ENCODE results near the gene SH2D5. TPM values are rescaled to one million over a fixed set of nuclear protein-coding genes. Genes with fewer than 3 reads are reported as not detected.
"Not testable (repeated sequence)": the region's sequence is repeated elsewhere in the genome, so short reads cannot be mapped to it uniquely, and the experiment has no call there.

The SH2D5 gene
- total RNA-seq, 1 experiment from 2014 or later, result 3.5 TPM

DNA sequence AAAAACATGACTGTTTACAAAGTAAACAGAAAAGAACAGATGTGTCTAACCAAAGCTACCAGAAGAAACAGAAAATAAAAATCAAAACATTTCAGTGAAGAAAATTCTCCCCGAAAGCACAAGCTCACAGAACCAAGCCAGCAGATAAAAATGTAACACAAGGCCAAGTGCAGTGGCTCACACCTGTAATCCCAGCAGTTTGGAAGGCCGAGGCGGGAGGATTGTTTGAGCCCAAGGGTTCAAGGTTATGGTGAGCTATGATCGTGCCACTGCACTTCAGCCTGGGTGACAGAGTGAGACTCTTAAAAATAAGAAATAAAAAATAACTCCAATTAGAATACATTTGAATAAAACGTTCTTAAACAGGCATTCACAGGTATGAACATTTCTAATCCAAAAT is 52.2 kb downstream of the SH2D5 start:
- Mint-ChIP-seq H3K36me3 (ENCODE audit: insufficient read depth, unreplicated experiment) (no peaks in the 10 kb centered on the region), H3K27ac (ENCODE audit: unreplicated experiment) (no peak overlapping the region), H3K9me3 (ENCODE audit: unreplicated experiment) (no peaks in the 10 kb centered on the region), H3K4me1 (ENCODE audit: low read depth, unreplicated experiment) (no peaks in the 10 kb centered on the region), H3K4me3 (ENCODE audit: unreplicated experiment) (no peak overlapping the region), H3K27me3 (ENCODE audit: insufficient read depth, unreplicated experiment) (no peaks in the 10 kb centered on the region)
- no peaks in the 10 kb centered on the region for H3K27me3 ChIP-seq (replicated peaks; ENCODE audit: control insufficient read depth, insufficient read depth, low read length)
- ChIA-PET POLR2A (no interaction called here), CTCF (no interaction called here)
- no peaks in the 10 kb centered on the region for H3K36me3 ChIP-seq (ENCODE audit: control insufficient read depth, insufficient read depth, low read length)
- H3K4me1 ChIP-seq, result no peaks in the 10 kb centered on the region
- TF ChIP-seq CTCF (IDR thresholded peaks at IDR 0.05; ENCODE audit: insufficient read depth in 1 of 2, low read depth in 1 of 2, low read length in 1 of 2, severe bottlenecking in 1 of 2, unreplicated experiment in 1 of 2), result no peak
- BruUV-seq (replicated peaks), result no TSS peak
- no peaks in the 10 kb centered on the region for H3K9me3 ChIP-seq
- H3K4me3 ChIP-seq (ENCODE audit: low read depth, low read length), result no peak overlapping the region
- no peak for DNase-seq
- intact Hi-C loops (cut with micrococcal nuclease; ENCODE audit: unreplicated experiment), result no loop called here

GRCh38 chr1:20678599-20678998 is 53.9 kb downstream of the SH2D5 start:
- H3K4me1 Mint-ChIP-seq (ENCODE audit: low read depth, unreplicated experiment), result no peaks in the 10 kb centered on the region
- no TSS peak for BruUV-seq (replicated peaks)
- intact Hi-C loops (cut with micrococcal nuclease; ENCODE audit: unreplicated experiment), result no loop called here
- H3K27ac Mint-ChIP-seq (ENCODE audit: unreplicated experiment), result no peak overlapping the region
- Histone ChIP-seq H3K4me1 (no peaks in the 10 kb centered on the region), H3K27me3 (replicated peaks; ENCODE audit: control insufficient read depth, insufficient read depth, low read length) (no peaks in the 10 kb centered on the region), H3K4me3 (ENCODE audit: low read depth, low read length) (no peak overlapping the region), H3K36me3 (ENCODE audit: control insufficient read depth, insufficient read depth, low read length) (no peaks in the 10 kb centered on the region), H3K9me3 (no peaks in the 10 kb centered on the region)
- DNase-seq, result no peak
- no peaks in the 10 kb centered on the region for H3K9me3 Mint-ChIP-seq (ENCODE audit: unreplicated experiment)
- no peaks in the 10 kb centered on the region for H3K36me3 Mint-ChIP-seq (ENCODE audit: insufficient read depth, unreplicated experiment)
- H3K4me3 Mint-ChIP-seq (ENCODE audit: unreplicated experiment), result no peak overlapping the region
- CTCF ChIA-PET, result interaction anchor here (0.7 kb wide), 1 partner anchor 839 kb away, joined by 4 read pairs; no protein-coding TSS in a partner anchor
- TF ChIP-seq CTCF (IDR thresholded peaks at IDR 0.05; ENCODE audit: insufficient read depth in 1 of 2, low read depth in 1 of 2, low read length in 1 of 2, severe bottlenecking in 1 of 2, unreplicated experiment in 1 of 2), result no peak
- no peaks in the 10 kb centered on the region for H3K27me3 Mint-ChIP-seq (ENCODE audit: insufficient read depth, unreplicated experiment)
- POLR2A ChIA-PET, result no interaction called here

DNA sequence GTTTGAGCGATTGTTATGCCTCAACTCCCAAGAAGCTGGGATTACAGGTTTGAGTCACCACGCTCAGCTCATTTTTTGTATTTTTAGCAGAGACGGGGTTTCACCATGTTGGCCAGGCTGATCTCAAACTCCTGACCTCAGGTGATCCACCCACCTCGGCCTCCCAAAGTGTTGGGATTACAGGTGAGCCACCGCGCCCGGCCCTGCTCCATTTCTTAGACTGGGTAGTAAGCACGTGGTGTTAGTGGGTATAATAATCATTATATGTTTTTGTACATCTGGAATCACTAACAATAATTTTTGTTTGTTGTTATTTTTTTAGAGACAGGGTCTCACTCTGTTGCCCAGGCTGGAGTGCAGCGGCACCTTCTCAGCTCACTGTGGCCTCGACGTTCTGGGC is 58.9 kb downstream of the SH2D5 start:
- H3K4me3 ChIP-seq (ENCODE audit: low read depth, low read length); intact Hi-C loops (cut with micrococcal nuclease; ENCODE audit: unreplicated experiment); H3K4me1 Mint-ChIP-seq (ENCODE audit: low read depth, unreplicated experiment); H3K27me3 Mint-ChIP-seq (ENCODE audit: insufficient read depth, unreplicated experiment); DNase-seq; H3K27ac Mint-ChIP-seq (ENCODE audit: unreplicated experiment); H3K4me1 ChIP-seq; H3K36me3 Mint-ChIP-seq (ENCODE audit: insufficient read depth, unreplicated experiment); H3K9me3 ChIP-seq; BruUV-seq (replicated peaks); H3K27me3 ChIP-seq (replicated peaks; ENCODE audit: control insufficient read depth, insufficient read depth, low read length); POLR2A ChIA-PET; H3K4me3 Mint-ChIP-seq (ENCODE audit: unreplicated experiment); H3K36me3 ChIP-seq (ENCODE audit: control insufficient read depth, insufficient read depth, low read length); H3K9me3 Mint-ChIP-seq (ENCODE audit: unreplicated experiment); CTCF ChIA-PET: not testable (repeated sequence)

DNA sequence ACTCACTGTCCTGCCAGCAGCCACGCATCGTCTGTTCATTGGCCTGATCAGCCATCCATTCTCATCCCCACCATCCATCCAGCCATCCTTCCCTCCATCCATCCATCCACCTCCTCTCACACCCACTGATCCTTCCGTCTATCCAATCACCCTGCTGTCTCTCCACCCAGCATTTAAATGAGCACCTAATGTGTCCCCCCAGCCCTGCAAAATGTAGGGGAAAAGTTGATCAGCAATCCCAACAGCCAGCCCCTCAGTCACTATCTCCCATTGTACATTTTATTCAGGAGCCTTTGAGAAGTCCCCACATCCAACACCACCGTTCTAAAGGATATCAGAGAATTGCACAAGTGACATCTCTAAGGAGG is 60.3 kb downstream of the SH2D5 start:
- POLR2A ChIA-PET, result no interaction called here
- H3K27me3 ChIP-seq (replicated peaks; ENCODE audit: control insufficient read depth, insufficient read depth, low read length), result no peaks in the 10 kb centered on the region
- Mint-ChIP-seq H3K4me1 (ENCODE audit: low read depth, unreplicated experiment) (no peaks in the 10 kb centered on the region), H3K9me3 (ENCODE audit: unreplicated experiment) (no peaks in the 10 kb centered on the region), H3K27me3 (ENCODE audit: insufficient read depth, unreplicated experiment) (no peaks in the 10 kb centered on the region), H3K36me3 (ENCODE audit: insufficient read depth, unreplicated experiment) (no peaks in the 10 kb centered on the region), H3K27ac (ENCODE audit: unreplicated experiment) (no peak overlapping the region), H3K4me3 (ENCODE audit: unreplicated experiment) (no peak overlapping the region)
- no peaks in the 10 kb centered on the region for H3K9me3 ChIP-seq
- intact Hi-C loops (cut with micrococcal nuclease; ENCODE audit: unreplicated experiment), result no loop called here
- H3K36me3 ChIP-seq (ENCODE audit: control insufficient read depth, insufficient read depth, low read length), result no peaks in the 10 kb centered on the region
- TF ChIP-seq CTCF (IDR thresholded peaks at IDR 0.05; ENCODE audit: insufficient read depth in 1 of 2, low read depth in 1 of 2, low read length in 1 of 2, severe bottlenecking in 1 of 2, unreplicated experiment in 1 of 2), result no peak
- CTCF ChIA-PET, result no interaction called here
- no peaks in the 10 kb centered on the region for H3K4me1 ChIP-seq
- no peak for DNase-seq
- no peak overlapping the region for H3K4me3 ChIP-seq (ENCODE audit: low read depth, low read length)
- no TSS peak for BruUV-seq (replicated peaks)

Measured in Caco-2 (cell line).